Measurements from ENCODE around the gene ATP8B4.

- no peak for TF ChIP-seq CTCF (IDR thresholded peaks at IDR 0.05)
- TF ChIP-seq POLR2A (IDR thresholded peaks at IDR 0.05): no peak
Measured at GRCh38 chr15:49881433-49881832, 237.6 kb downstream of the ATP8B4 start.
